NCI-H2196 (cell line): ENCODE results near the gene PIGM.

Experiments used
- DNase-seq: peaks from one replicate; lab custom pipeline; 2025; ENCODE audit not compliant: unreplicated experiment; lab: John Stamatoyannopoulos, UW

PIGM gene

GRCh38 chr1:159990005-159990404, 41.8 kb downstream of the PIGM start:
- DNase-seq: no peak

DNA sequence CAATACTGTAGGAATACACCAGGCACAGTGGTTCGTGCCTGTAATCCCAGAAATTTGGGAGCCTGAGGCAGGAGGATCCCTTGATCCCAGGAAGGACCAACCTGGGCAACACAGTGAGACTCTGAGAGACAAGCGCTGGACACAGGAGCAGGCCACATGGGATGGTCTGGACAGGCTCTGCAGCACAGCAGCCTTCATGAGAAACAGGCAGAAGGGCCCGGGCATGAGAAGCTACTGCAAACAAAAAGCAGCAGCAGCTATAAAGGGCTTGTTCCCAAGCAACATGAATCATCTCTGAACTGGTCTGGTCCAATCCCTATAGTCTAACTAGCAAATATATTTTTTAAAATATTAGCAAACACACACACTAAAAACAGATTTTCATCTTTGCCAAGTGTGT, 42.2 kb downstream of the PIGM start:
- DNase-seq: no peak

DNA sequence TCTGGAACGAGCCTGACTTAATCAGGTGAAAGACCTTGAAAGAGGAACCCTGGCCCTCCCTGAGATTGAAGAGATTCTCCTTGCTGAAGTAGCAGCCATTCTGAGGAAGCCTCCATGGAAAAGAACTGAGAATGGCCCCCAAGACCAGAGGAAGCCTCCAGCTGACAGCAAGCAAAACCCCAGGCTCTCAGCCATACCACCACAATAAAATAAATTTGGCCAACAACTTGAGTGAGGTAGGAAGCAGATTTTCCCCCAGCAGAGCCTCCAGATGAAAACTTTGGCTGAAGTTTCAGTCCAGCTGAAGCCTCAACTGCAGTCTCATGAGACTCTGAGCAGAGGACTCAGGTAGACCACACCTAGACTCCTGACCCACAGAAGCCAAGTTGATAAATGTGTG, 43.8 kb downstream of the PIGM start:
- no peak for DNase-seq

GRCh38 chr1:159987186-159987585, 44.6 kb downstream of the PIGM start:
- DNase-seq: no peak

GRCh38 chr1:159986531-159986930, 45.3 kb downstream of the PIGM start:
- DNase-seq: no peak

DNA sequence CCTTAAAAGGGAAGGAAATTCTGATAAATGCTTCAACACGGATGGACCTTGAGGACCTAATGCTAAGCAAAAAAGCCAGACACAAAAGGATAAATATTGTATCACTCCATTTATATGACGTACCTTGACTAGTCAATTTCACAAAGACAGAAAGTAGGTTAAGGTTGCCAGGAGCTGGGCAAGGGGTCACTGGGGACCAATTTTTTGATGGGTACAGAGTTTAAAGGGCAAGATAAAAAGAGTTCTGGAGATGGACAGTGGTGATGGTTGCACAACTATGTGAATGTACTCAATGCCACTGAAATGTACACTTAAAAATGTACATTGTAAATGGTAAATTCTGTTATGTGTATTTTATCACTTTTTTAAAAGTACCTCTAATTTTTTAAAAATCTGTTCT, 45.7 kb downstream of the PIGM start:
- DNase-seq: no peak

DNA sequence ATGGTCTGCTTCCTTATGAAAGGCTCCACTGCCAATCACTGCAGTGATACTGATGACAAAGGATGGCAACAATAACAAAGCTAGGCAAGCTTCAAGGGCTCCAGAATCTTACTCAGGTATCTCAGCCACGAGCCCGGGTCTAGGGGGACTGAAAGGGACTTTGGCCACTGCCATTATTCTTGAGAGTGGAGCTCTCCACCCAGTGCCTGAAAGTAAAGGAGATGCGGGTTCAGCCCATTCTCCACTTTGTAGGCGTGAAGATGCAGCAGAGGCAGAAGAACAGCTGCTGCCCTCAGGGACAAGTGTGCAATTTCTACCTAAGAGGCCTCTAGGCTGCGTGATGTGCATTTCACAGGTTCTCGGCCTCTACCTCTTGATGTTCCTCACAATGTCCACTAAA, 46.3 kb downstream of the PIGM start:
- DNase-seq: no peak

DNA sequence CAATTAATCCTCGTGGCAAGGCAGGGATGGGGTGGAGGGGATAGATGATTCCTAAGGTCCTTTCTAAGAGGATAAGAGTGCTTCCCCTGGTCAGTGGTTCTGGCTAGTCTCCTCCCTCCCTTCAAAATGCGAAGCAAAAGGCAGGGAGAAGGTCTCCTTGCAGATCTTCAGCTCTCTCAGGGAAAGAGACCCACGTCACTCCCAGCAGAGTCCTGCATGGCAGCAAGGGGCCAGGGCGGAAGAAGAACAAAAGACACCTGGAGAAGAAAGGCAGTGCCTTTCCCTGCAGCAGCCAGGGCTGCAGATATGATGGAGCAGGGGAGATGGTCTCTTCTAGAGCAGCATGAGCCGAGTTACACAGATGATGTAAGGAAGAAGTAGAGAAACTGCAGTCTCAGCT, 48.1 kb downstream of the PIGM start:
- no peak for DNase-seq

GRCh38 chr1:159982280-159982679, 49.5 kb downstream of the PIGM start:
- DNase-seq: no peak

GRCh38 chr1:159981351-159982055, 50.3 kb downstream of the PIGM start:
- no peak for DNase-seq

DNA sequence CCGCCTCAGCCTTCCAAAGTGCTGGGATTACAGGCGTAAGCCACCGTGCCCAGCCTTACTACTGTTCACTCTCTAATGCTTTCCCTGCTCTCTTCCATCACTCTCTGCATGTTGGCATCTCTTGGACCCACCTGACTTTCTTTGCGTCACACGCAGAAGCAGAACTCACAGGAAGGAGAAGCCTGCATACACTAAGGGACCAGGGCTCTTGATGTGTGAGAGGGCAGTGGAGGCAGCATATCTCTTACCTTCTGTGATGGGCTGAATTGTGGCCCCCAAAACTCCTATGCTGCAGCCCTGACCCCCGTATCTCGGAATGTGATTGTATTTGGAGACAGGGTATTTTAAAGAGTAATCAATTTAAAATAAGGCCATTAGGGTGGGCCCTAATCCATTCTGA, 51.0 kb downstream of the PIGM start:
- DNase-seq: no peak

DNA sequence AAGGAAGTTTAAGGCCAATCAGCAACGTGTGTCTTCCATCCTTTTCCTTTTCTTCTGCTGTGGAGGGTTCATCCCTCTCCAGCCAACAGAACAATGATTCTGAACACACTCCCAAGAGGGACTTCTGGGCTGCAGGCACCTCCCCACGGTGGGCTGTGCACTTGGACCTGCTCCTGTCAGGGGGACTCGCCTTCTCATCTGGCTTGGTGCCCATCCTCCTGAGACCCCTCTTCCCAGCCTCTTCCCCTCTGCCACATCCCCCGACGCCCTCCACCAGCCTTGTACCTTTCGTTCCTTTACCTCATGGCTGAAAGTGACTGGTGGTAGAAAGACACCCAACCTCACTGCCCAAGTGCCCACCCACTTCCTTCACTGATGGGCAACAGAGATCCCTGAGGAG, 51.7 kb downstream of the PIGM start:
- no peak for DNase-seq

DNA sequence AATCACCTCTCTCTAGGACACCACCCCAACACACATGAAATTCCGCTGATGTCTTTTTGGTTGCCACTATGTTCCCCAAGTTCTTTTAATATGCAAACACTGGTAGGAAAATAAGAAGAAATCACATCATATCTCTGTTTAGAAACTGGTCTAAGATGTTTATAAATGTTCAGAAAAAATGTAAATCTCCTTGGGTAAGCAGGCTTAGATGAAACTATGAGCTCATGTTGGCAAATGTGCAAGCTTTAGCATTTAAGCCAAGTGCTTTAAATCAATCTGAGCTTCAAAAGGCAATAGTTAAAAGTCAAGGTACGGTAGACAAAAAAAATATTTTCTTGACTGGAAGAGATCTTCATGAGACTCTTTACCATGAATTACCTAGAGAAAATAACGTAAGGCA, 52.5 kb downstream of the PIGM start:
- no peak for DNase-seq

- DNase-seq: no peak
These were observed 53.7 kb downstream of the PIGM start for GRCh38 chr1:159978107-159978398.

DNA sequence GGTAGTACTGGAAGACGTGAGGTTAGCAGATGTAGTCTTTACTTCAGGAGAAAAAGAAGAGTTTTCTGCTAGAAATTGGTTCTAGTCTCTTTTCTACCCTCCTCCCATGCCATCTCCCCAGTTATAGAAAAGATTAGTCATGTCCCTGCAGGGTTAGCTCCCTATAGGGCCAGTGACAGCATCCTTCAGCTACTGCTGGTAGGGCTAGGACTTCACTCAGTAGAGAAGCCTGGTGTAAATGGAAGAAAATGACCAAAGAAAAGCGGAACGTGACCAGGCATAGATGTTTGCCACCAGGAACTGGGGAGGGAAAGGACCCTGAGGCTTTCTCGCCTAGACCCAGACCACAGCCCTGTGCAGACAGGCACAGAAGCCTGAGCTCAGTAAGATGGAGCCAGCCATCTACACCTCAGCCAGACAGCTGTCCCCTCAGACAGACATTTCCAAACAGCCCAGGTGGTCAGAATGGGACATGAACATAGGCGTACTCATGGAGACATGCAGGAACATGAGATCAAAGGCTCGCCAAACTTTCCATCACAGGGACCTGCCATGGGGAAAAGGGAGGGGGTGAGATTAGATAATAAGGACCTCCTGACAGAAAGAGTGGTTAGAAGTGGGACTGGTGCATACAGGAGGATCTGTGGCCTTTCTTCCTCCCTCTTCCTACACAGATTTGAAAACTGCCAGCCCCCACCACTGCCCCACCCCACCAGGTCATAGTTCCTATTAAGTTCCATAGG, 54.3 kb downstream of the PIGM start:
- DNase-seq: no peak
